Measurements from ENCODE around the gene PSMD1.

The PSMD1 gene

GRCh38 chr2:231053846-231054245 is 2.8 kb upstream of the PSMD1 start:
- no peak for DNase-seq (ENCODE audit: low read depth, low spot score)
- in situ Hi-C loops (cut with HindIII; ENCODE audit: low sequenced_read_pairs) = no loop called here
- no peak overlapping the region for H3K4me3 ChIP-seq (ENCODE audit: low read depth, low read length)
- TF ChIP-seq CTCF (IDR thresholded peaks at IDR 0.05; ENCODE audit: low read depth, low read length) = no peak

DNA sequence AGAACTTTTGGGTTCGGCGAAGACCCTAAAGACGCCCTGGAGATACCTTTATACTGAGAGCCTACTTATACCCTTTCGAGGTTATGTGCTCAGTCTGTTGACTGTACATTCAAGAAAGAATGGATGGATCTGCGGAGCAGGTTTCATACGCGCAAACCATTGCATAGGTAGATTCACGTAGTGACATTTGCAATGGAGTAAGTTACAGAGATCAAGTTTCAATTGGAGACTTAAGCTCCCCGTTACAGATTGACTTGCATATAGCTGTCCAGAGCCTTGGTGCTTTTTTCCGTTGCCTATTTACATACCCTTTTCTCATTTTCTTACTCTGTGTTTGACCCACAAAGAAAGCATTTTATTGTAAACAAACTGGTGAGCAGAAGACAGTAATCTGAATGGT is 923 bp downstream of the PSMD1 start:
- in situ Hi-C loops (cut with HindIII; ENCODE audit: low sequenced_read_pairs) = no loop called here
- no peak for TF ChIP-seq CTCF (IDR thresholded peaks at IDR 0.05; ENCODE audit: low read depth, low read length)
- peak overlapping the region; percentile 98 for H3K4me3 ChIP-seq (ENCODE audit: low read depth, low read length)
- DNase-seq (ENCODE audit: low read depth, low spot score) = peak; percentile 13

DNA sequence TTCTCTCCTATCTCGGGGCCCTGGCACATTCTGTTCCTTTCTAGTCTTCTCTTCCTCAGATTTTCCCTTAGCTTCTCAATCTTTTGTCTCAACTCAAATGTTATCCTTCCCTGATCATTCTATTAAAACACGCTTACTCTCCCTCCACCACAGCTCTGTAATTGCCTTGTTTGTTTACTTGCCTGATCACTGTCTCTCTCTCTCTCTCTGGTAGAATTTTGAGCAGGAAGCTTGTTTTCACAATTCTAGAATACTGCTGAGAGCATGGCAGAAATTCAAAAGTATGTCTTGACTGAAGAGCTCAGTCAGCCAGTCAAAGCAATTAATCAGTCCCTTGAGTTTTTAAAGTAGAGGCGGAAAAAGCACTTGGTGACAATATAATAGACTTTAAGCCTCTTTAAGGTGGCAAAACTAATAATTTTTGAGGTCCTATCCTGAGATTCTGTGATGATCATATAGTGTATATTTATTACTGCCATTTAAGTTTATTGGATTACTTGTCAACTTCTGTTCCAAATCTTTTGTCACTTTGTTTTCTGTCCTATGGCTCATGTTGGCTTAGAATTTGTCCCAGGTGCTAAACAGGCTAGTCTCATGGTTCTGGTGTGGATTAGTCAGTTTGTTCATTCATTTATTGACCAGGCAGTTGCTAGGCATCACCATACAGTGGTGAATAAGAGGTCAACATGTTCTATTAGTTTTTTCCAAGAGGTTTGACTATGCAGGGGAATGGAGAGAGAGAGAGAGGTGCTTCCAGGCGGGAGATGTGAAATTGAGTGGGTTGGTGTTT is 2.3 kb downstream of the PSMD1 start:
- peak; percentile 33 for DNase-seq (ENCODE audit: low read depth, low spot score)
- TF ChIP-seq CTCF (IDR thresholded peaks at IDR 0.05; ENCODE audit: low read depth, low read length) = no peak
- no peak overlapping the region for H3K4me3 ChIP-seq (ENCODE audit: low read depth, low read length)
- in situ Hi-C loops (cut with HindIII; ENCODE audit: low sequenced_read_pairs) = no loop called here

- DNase-seq (ENCODE audit: low read depth, low spot score) = peak; percentile 16
- no peak for TF ChIP-seq CTCF (IDR thresholded peaks at IDR 0.05; ENCODE audit: low read depth, low read length)
- in situ Hi-C loops (cut with HindIII; ENCODE audit: low sequenced_read_pairs) = no loop called here
- H3K4me3 ChIP-seq (ENCODE audit: low read depth, low read length) = no peak overlapping the region
These were observed 3.1 kb downstream of the PSMD1 start for GRCh38 chr2:231059756-231060155.

DNA sequence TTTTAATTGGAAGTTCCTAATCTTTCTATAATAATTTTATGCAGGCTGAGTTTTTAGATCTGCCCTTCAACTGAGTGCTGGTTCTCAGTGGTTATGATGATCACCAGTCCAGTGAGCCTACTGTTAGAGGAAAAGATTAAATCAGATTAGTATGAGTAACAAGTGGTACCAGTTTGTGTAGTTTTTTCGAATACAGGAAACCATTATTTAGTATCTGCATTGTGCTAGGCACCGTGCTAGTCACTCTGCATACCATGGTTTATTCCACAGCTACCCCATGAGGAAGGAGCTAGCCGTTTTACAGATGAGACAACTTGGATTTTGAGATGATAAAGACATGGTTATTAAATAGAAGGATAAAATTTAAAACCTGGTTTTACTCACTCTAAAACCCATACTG is 6.1 kb downstream of the PSMD1 start:
- H3K4me3 ChIP-seq (ENCODE audit: low read depth, low read length) = no peak overlapping the region
- no peak for TF ChIP-seq CTCF (IDR thresholded peaks at IDR 0.05; ENCODE audit: low read depth, low read length)
- no peak for DNase-seq (ENCODE audit: low read depth, low spot score)
- in situ Hi-C loops (cut with HindIII; ENCODE audit: low sequenced_read_pairs) = no loop called here

DNA sequence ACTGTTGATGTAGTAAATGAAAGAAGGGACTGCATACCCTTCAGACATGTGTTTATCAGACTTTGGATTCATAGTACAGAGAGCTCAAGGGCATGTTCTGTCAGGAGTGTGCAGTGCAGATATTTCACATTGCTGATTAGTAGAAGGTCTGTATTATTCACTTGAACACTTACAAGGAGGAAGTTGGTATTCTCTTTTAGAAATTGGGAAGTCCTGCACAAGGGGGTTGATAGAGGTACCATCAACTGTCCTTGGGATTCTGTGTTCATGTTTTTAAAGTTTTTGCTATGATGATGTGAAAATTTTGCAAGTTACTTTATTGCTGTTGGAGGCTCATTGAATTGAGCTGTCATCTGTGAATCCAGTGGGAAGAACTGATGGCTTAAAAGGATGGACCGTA is 6.7 kb downstream of the PSMD1 start:
- in situ Hi-C loops (cut with HindIII; ENCODE audit: low sequenced_read_pairs) = no loop called here
- DNase-seq (ENCODE audit: low read depth, low spot score) = no peak
- H3K4me3 ChIP-seq (ENCODE audit: low read depth, low read length) = no peak overlapping the region
- TF ChIP-seq CTCF (IDR thresholded peaks at IDR 0.05; ENCODE audit: low read depth, low read length) = no peak

Measured in astrocyte of the spinal cord (primary cell).